NCI-H2196 treated with DMSO at 0.1 percent for 48 hours (cell line): ENCODE results near the gene LRMDA.
"Not testable (repeated sequence)": the region's sequence is repeated elsewhere in the genome, so short reads cannot be mapped to it uniquely, and the experiment has no call there.

Source experiments
- DNase-seq: peaks from one replicate; lab custom pipeline; 2025; ENCODE audit not compliant: unreplicated experiment; lab: John Stamatoyannopoulos, UW

Gene LRMDA

DNA sequence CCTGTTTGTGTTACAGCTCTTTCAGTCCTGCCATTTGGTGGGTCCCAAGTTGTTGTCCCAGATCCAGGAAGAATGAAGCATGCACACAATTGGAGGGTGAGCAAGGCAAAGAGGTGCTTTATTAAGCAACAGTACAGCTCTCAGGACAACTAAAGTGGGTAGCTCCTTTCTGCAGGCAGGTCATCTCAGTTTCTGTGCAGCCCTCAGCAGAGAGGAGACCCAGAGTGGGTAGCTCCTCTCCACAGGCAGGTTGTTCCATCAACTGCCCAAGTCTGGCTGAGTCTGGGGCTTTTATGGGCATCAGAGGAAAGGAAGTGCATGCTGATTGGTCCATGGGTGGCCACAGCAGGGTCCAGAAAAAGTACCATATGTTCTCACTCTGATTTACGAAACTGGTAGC lies 624.5 kb downstream of the LRMDA start:
- no peak for DNase-seq

- DNase-seq: not testable (repeated sequence)
Observed at GRCh38 chr10:76060993-76061392, 629.6 kb downstream of the LRMDA start.

- DNase-seq: no peak
Observed at GRCh38 chr10:76066457-76066856, 635.0 kb downstream of the LRMDA start.

- no peak for DNase-seq
Observed at GRCh38 chr10:76067447-76067846, 636.0 kb downstream of the LRMDA start.

GRCh38 chr10:76068856-76069255 lies 637.4 kb downstream of the LRMDA start:
- no peak for DNase-seq

- DNase-seq: no peak
Observed at GRCh38 chr10:76070916-76071315, 639.5 kb downstream of the LRMDA start.

DNA sequence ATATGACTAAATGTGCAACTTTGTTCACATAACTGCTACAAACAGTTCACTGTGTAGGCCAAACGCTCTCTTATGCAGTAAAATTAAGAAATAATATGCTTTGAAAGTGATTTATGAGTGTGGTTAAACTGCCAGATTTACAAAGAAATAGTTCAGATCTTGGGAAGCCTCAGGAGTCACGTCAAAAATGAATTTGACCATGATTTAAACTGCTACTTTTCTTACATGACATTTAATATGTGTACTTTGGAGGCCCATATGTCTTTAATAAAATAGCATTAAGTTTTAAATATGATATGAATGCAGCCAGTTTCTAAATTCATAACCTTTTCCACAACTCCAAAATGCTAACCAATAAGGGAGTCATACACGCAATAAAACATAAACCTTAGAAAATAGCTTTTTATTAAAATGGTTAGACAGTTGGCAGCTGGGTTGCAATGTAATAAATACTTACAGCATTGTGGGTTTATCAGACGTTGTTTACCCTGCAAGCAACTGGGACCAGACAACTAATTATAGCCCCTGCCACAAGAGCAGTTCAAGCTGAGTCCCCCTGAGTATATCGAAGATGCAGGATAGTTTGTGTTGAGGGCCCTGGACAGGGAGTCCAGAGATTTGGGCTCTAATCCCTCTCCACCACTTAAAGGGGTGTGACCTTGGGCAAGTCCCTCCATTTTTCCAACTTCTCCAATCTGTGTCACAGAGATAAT lies 640.4 kb downstream of the LRMDA start:
- DNase-seq: no peak

DNA sequence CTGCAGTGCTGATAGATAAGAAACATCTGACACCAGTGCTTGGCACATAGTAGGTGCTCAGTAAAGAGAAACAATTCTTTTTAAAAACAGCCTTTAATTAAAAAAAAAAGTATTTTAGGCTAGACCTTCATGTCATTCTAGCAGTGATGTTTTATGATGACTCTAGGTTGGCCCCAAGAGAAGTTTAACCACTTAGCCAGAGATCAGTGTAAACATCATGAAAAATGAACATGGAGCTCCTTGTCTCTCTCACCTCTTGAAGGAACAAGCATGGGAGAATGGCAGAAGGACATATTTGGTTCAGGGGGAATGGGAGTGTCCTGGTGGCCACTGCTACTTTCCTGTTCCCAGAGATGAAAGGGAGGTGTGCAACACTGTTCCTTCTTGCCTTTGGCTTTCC lies 641.0 kb downstream of the LRMDA start:
- no peak for DNase-seq

- DNase-seq: no peak
Observed at GRCh38 chr10:76073524-76073923, 642.1 kb downstream of the LRMDA start.

GRCh38 chr10:76074659-76075058 lies 643.2 kb downstream of the LRMDA start:
- no peak for DNase-seq

DNA sequence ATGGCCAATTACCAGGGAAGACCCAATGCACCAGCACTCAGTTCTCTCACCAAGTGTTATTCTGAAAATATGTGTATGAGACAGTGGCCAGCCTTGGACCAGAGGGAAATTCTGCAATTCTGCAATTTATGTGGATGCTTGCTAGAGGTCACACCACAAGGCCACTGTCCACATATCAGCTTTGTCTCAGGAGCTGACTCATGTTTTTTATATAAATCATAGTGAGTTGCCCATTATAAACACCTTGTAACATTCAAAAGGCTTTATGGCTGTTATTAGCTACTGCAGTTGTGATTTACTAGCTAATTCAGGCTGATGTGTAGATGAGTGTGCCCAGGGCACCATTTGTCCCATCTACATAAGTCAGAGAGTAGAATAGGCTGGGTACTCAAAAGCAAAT lies 649.0 kb downstream of the LRMDA start:
- no peak for DNase-seq

GRCh38 chr10:76080991-76081390 lies 649.6 kb downstream of the LRMDA start:
- DNase-seq: no peak

DNA sequence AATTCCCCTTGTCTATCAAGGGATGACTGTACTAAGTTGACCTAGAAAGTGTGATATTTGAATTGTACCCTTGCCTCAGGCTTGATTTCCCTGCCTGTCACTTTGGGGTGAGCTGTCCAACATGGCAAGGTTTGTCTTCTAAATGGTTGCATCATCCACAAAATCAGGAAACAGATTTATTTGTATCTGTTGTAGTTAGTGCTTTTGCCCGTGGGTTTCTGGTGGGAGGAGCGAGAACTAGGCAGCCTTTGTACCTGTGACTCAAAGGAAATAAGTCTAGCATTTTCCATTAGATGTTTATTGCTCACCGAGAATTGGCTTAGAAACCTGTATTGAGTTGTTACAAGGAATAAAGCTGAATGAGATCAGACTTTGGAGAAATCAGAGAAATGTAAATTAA lies 650.8 kb downstream of the LRMDA start:
- no peak for DNase-seq

DNA sequence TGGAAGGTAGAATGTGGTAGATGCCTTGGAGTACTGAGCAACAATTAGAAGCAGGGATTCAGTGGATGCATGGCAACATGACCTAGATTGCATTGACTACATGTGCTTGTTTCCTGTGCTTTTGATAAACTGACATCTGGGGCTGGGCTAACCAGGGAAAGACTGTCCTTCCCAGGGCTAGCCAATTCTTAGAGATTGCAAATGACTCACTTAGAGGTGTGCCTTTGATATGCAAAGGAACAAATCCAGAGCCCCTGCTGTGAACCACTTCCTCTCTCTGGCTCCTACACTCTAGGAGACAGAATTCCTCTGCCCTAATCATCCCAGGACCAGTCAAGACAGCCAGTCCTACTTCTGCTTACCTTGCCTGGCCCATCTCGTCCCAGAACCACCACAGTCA lies 651.5 kb downstream of the LRMDA start:
- no peak for DNase-seq

- DNase-seq: no peak
Observed at GRCh38 chr10:76085002-76085816, 653.8 kb downstream of the LRMDA start.

DNA sequence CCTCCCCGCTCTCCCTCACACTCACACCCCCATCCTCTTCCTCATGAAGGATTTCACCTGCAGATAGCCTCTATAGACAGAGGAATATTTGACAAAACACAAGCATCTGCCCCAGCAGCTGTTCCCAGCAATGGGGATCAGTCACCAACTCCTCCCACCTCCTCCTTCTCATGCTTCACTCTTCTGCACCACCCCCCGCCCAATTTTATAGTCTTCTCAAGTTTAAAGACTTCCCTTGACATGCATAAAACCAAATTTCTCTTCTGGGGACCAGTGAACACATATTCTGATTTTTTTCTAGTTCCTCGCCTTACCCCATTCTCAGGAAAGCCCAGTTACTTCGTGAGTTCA lies 654.4 kb downstream of the LRMDA start:
- no peak for DNase-seq

DNA sequence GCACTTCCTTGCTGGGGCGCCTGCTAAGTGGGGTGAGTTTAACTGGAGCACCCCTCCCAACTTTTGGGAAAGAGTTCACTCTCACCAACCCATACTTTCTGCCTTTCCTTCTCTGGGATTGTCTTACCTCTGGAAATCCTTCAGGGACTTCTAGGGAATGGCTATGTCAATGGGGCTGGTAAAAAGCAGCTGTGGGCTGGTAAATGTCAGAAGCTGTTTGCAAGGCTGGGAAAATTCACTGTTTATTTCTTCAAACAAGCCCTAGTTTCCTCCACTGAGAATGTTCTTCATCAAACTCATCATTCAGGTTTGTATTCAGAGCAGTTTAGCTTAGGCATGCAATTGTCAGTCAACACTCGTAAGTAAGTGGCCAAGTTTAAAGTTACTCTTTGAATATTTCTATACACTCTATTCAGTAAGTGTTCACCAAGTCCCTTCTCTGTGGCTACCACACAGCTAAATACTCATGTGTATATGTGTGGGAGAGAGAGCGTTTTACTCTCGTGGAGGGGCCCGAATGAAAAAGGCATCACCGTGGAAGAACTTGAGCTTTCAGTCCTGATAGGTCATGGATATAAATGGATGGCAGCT lies 654.8 kb downstream of the LRMDA start:
- DNase-seq: no peak

- no peak for DNase-seq
Observed at GRCh38 chr10:76086761-76087639, 655.6 kb downstream of the LRMDA start.

DNA sequence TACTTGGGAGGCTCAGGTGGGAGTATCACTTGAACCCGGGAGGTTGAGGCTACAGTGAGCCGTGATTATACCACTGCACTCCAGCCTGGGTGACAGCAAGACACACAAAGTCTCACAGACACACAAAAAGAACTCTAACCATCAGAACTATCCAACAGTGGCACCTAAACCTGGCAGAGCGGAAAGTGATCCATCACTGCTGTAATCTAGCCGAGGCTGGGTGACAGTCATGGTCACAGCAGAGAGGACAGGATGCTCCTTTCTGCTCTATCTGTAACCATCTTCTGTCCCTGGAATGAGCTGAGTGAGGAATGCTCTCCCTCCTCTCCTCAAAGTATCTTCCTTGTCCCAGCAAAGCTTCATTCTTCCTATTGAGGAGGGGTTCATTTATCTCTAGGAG lies 656.6 kb downstream of the LRMDA start:
- DNase-seq: no peak

GRCh38 chr10:76088980-76089379 lies 657.6 kb downstream of the LRMDA start:
- no peak for DNase-seq

- no peak for DNase-seq
Observed at GRCh38 chr10:76089556-76090180, 658.2 kb downstream of the LRMDA start.
